Liver (tissue), 9 donors: ENCODE results near the gene FITM1. TPM values are rescaled to one million over a fixed set of nuclear protein-coding genes. Genes with fewer than 3 reads are reported as not detected.
A peak's percentile ranks its signal among the peaks of the same experiment; 100 is the strongest.

Experiments used
- DNase-seq: peaks from one replicate; pipeline ENCODE4 v3.0.0-alpha.2; 2017; ENCODE audit warnings: low spot score
- H3K27ac ChIP-seq, 2 donors: one replicate each; pipeline ENCODE4 v1.7.0; 2013; ENCODE audit warnings: inconsistent platforms in 2 of 2, low read length in 2 of 2, control low read depth in 1 of 2, low read depth in 1 of 2, mild to moderate bottlenecking in 1 of 2
- H3K27me3 ChIP-seq, 4 donors: one replicate each; pipeline versions ENCODE4 v1.6.1 to v1.7.0; 2013; ENCODE audit warnings: low read length in 3 of 4, inconsistent platforms in 1 of 4, mild to moderate bottlenecking in 1 of 4, moderate library complexity in 1 of 4; ENCODE audit not compliant: control insufficient read depth in 4 of 4, insufficient read depth in 4 of 4
- H3K36me3 ChIP-seq, 4 donors: one replicate each; pipeline versions ENCODE4 v1.6.1 to v1.7.0; 2013; ENCODE audit warnings: low read length in 3 of 4, mild to moderate bottlenecking in 3 of 4, low read depth in 1 of 4, moderate library complexity in 1 of 4; ENCODE audit not compliant: control insufficient read depth in 4 of 4, insufficient read depth in 3 of 4
- H3K4me1 ChIP-seq, 4 donors: one replicate each; pipeline versions ENCODE4 v1.6.1 to v1.7.0; 2013; ENCODE audit warnings: low read length in 3 of 4, mild to moderate bottlenecking in 3 of 4, moderate library complexity in 1 of 4; ENCODE audit not compliant: control insufficient read depth in 4 of 4, insufficient read depth in 4 of 4
- H3K4me3 ChIP-seq, 3 donors: one replicate each; pipeline versions ENCODE4 v1.6.1 to v1.7.0; 2013; ENCODE audit warnings: low read length in 3 of 3, control low read depth in 1 of 3, low read depth in 1 of 3, mild to moderate bottlenecking in 1 of 3
- H3K9ac ChIP-seq, 2 donors: one replicate each; pipeline ENCODE4 v1.7.0; 2013; ENCODE audit warnings: low read length in 2 of 2, mild to moderate bottlenecking in 2 of 2, moderate library complexity in 2 of 2, control low read depth in 1 of 2, low read depth in 1 of 2
- H3K9me3 ChIP-seq, 4 donors: one replicate each; pipeline versions ENCODE4 v1.6.1 to v1.7.0; 2013; ENCODE audit warnings: low read length in 3 of 4; ENCODE audit not compliant: control insufficient read depth in 4 of 4
- EGR1 ChIP-seq, 2 donors: IDR thresholded peaks; 2 replicates each; pipeline ENCODE4 v1.6.1; 2016 to 2018; ENCODE audit warnings: antibody characterized with exemption in 2 of 2, low read depth in 2 of 2
- FOXA1 ChIP-seq: IDR thresholded peaks from 2 replicates; pipeline ENCODE4 v1.6.1; 2016; ENCODE audit warnings: antibody characterized with exemption
- FOXA2 ChIP-seq: IDR thresholded peaks from 2 replicates; pipeline ENCODE4 v1.6.1; 2016; ENCODE audit warnings: antibody characterized with exemption
- GABPA ChIP-seq, 2 donors: IDR thresholded peaks in 1 of 2; conservative IDR thresholded peaks in 1 of 2; 2 replicates each; pipeline ENCODE4 v1.6.1; 2016; ENCODE audit warnings: antibody characterized with exemption in 2 of 2, mild to moderate bottlenecking in 1 of 2, moderate library complexity in 1 of 2
- HNF4A ChIP-seq, 2 donors: conservative IDR thresholded peaks; 2 replicates each; pipeline ENCODE4 v1.6.1; 2016; ENCODE audit warnings: antibody characterized with exemption in 2 of 2, mild to moderate bottlenecking in 2 of 2
- HNF4G ChIP-seq: IDR thresholded peaks from 2 replicates; pipeline ENCODE4 v1.6.1; 2016; ENCODE audit warnings: antibody characterized with exemption
- JUND ChIP-seq, 2 donors: IDR thresholded peaks; 2 replicates each; pipeline ENCODE4 v1.6.1; 2016; ENCODE audit warnings: antibody characterized with exemption in 2 of 2
- NR2F2 ChIP-seq: IDR thresholded peaks from 2 replicates; pipeline ENCODE4 v1.6.1; 2016; ENCODE audit warnings: antibody characterized with exemption
- RAD21 ChIP-seq, 2 donors: IDR thresholded peaks; 2 replicates each; pipeline ENCODE4 v1.6.1; 2016; ENCODE audit warnings: antibody characterized with exemption in 2 of 2, mild to moderate bottlenecking in 2 of 2
- RXRA ChIP-seq, 2 donors: IDR thresholded peaks; 2 replicates each; pipeline ENCODE4 v1.6.1; 2017 to 2018; ENCODE audit warnings: antibody characterized with exemption in 2 of 2, mild to moderate bottlenecking in 1 of 2
- SP1 ChIP-seq: IDR thresholded peaks from 2 replicates; pipeline ENCODE4 v1.6.1; 2018; ENCODE audit warnings: antibody characterized with exemption, mild to moderate bottlenecking
- TAF1 ChIP-seq: conservative IDR thresholded peaks from 2 replicates; pipeline ENCODE4 v1.6.1; 2016; ENCODE audit warnings: antibody characterized with exemption, mild to moderate bottlenecking
- YY1 ChIP-seq: IDR thresholded peaks from 2 replicates; pipeline ENCODE4 v1.6.1; 2016; ENCODE audit warnings: antibody characterized with exemption, mild to moderate bottlenecking
- whole genome bisulfite sequencing: extraction: QIAGEN DNeasy Blood & Tissue Kit; methylation state at CpG from one replicate; pipeline ENCODE4 v1.1.7; 2013; 5-methylcytosine and 5-hydroxymethylcytosine counted together
- polyA plus RNA-seq, 2 donors: library from polyadenylated mRNA; stranded (reverse) in 1 of 2; unstranded in 1 of 2; fragments of 200-250 nt in 1 of 2; fragments of >200 nt in 1 of 2; fragmentation: Nextera tagmentation in 1 of 2; extraction: Ambion mirVana in 1 of 2; gene quantifications; one replicate each; pipeline versions ENCODE4 v1.2.1 to v1.2.3, GENCODE V29; 2013 to 2015
- total RNA-seq, 2 donors: library from RNA; depleted of rRNA; stranded (reverse); fragments of >200 nt; gene quantifications; one replicate each; pipeline ENCODE4 v1.2.3, GENCODE V29; 2014
- TF ChIP-seq, protein P1 (sequence below): IDR thresholded peaks from 2 replicates; pipeline ENCODE4 v1.6.1; 2016; ENCODE audit warnings: antibody characterized with exemption
- TF ChIP-seq, protein P2 (sequence below): IDR thresholded peaks from 2 replicates; pipeline ENCODE4 v1.6.1; 2016; ENCODE audit warnings: antibody characterized with exemption
- TF ChIP-seq, protein P3 (sequence below): fragments of 150-350 bp; IDR thresholded peaks from 2 replicates; pipeline ENCODE4 v1.5.1; 2017; ENCODE audit warnings: improper control_type of control experiment, low read depth, low read length; ENCODE audit not compliant: missing input control
- TF ChIP-seq, protein P4 (sequence below): IDR thresholded peaks from 2 replicates; pipeline ENCODE4 v1.6.1; 2016; ENCODE audit warnings: antibody characterized with exemption
- donor health status: healthy.
- donor health status: healthy.
- donor health status: healthy.
- donor health status: healthy.
- donor health status: healthy.

Gene FITM1
- total and polyA plus RNA-seq, 4 donors: 1.7 to 16.1 (median 9.1) TPM

DNA sequence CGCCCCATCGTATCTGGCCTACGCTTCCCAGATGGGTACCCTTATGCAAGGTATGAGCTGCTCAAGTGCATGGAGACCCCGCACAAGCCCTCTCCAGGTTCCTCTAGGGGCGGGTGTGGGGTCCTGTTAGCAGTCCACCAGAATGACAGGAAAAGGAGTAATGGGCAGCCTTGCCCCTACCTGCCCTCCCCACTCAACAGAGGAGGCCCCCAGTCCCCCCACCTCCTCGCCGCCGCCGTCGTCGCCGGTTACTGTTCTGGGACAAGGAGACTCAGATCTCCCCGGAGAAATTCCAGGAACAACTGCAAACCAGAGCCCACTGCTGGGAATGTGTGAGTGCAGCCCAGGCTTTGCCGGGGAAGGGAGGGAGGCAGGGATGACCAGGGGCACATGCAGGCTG lies 47.4 kb downstream of the FITM1 start:
- no peak for DNase-seq
- no peak overlapping the region for H3K4me3 ChIP-seq
- H3K27ac ChIP-seq: no peak overlapping the region
- no peaks in the 10 kb centered on the region for H3K27me3 ChIP-seq
- H3K4me1 ChIP-seq: peaks cover 0 to 22% (median 14%) of the 10 kb centered on the region in 4 donors
- no peaks in the 10 kb centered on the region for H3K9me3 ChIP-seq
- WGBS: 96% methylated on average over 14 of the region's 14 CpGs
- TF ChIP-seq FOXA1 (no peak), YY1 (no peak), HNF4G (no peak)
- TF ChIP-seq, protein P1, sequence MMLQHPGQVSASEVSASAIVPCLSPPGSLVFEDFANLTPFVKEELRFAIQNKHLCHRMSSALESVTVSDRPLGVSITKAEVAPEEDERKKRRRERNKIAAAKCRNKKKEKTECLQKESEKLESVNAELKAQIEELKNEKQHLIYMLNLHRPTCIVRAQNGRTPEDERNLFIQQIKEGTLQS: no peak
- no peak overlapping the region for H3K9ac ChIP-seq
- peaks cover 11 to 66% (median 25%) of the 10 kb centered on the region in 4 donors for H3K36me3 ChIP-seq

DNA sequence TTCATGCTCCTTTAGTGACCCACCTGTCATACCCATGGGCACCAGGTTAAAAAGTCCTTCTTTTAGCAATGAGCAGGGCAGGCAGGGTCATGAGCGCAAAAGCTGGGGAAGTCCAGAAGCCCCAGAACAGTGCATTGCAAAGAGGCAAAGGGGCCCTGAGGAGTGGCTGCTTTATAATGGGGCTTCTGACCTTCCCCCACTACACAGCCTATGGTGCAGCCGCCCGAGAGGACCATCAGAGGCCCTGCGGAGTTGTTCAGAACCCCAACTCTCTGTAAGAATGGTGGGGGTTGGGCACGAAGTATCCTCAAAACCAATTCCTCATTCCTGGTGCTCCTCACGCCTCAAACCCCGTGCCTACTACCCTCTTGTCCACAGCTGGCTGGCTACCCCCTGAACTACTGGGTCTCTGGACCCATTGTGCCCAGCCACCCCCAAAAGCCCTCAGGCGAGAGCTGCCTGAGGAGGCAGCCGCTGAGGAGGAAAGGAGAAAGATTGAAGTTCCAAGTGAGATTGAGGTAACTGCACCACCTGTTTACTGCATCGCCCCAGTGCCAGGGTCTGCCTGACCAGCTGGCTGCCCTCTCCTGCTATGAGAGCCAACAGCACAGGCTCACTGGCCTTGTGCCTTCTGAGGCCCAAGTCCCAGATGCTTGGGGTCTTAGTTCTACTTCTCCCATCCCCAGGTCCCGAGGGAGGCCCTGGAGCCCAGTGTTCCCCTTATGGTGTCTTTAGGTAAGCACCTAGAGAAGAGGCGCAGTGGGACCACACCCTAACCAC lies 48.1 kb downstream of the FITM1 start:
- peaks cover 0 to 22% (median 14%) of the 10 kb centered on the region in 4 donors for H3K4me1 ChIP-seq
- H3K27ac ChIP-seq: peak overlapping the region; percentile 61 to 72
- TF ChIP-seq, protein P2, sequence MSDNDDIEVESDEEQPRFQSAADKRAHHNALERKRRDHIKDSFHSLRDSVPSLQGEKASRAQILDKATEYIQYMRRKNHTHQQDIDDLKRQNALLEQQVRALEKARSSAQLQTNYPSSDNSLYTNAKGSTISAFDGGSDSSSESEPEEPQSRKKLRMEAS: no peak
- TF ChIP-seq, protein P3, sequence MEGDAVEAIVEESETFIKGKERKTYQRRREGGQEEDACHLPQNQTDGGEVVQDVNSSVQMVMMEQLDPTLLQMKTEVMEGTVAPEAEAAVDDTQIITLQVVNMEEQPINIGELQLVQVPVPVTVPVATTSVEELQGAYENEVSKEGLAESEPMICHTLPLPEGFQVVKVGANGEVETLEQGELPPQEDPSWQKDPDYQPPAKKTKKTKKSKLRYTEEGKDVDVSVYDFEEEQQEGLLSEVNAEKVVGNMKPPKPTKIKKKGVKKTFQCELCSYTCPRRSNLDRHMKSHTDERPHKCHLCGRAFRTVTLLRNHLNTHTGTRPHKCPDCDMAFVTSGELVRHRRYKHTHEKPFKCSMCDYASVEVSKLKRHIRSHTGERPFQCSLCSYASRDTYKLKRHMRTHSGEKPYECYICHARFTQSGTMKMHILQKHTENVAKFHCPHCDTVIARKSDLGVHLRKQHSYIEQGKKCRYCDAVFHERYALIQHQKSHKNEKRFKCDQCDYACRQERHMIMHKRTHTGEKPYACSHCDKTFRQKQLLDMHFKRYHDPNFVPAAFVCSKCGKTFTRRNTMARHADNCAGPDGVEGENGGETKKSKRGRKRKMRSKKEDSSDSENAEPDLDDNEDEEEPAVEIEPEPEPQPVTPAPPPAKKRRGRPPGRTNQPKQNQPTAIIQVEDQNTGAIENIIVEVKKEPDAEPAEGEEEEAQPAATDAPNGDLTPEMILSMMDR: no peak
- no peak for TF ChIP-seq NR2F2
- no peak for TF ChIP-seq EGR1 (IDR thresholded peaks at IDR 0.05; ENCODE audit: low read depth in 2 of 2)

DNA sequence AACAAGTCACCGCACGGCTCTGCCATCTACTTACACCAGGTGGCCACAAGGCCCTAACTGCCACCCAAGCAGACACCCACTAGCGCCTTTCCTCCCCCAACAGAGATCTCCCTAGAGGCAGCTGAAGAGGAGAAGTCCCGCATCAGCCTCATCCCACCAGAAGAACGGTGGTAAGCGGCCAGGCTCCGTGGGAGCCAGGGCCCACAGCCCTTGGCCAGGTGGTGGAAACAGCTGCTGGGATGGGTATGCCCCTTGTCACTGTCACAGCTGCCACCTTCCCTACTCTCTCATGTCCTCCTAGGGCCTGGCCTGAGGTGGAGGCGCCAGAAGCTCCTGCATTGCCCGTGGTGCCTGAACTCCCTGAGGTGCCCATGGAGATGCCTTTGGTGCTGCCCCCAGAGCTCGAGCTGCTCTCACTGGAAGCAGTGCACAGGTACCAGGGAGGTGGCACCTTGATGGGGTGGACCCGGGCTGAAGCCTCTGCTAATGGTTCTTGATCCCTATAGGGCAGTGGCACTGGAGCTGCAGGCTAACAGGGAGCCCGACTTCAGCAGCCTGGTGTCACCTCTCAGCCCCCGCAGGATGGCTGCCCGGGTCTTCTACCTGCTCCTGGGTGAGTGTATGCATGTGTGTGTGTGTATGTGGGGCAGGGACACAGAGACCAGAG lies 49.0 kb downstream of the FITM1 start:
- Histone ChIP-seq H3K9me3 (no peaks in the 10 kb centered on the region), H3K9ac (no peak overlapping the region), H3K27ac (peak overlapping the region; percentile 61 to 72), H3K36me3 (peaks cover 18 to 70% (median 25%) of the 10 kb centered on the region in 4 donors), H3K4me1 (peaks cover 0 to 22% (median 14%) of the 10 kb centered on the region in 4 donors), H3K27me3 (no peaks in the 10 kb centered on the region), H3K4me3 (no peak overlapping the region)
- 89% methylated on average over 14 of the region's 14 CpGs for WGBS
- DNase-seq: no peak
- TF ChIP-seq, protein P2: no peak
- no peak for TF ChIP-seq FOXA2
- no peak for TF ChIP-seq FOXA1
- TF ChIP-seq JUND (IDR thresholded peaks at IDR 0.05): no peak
- TF ChIP-seq, protein P1: no peak
- TF ChIP-seq, protein P3: no peak
- no peak for TF ChIP-seq YY1
- TF ChIP-seq SP1: no peak
- TF ChIP-seq, protein P4, sequence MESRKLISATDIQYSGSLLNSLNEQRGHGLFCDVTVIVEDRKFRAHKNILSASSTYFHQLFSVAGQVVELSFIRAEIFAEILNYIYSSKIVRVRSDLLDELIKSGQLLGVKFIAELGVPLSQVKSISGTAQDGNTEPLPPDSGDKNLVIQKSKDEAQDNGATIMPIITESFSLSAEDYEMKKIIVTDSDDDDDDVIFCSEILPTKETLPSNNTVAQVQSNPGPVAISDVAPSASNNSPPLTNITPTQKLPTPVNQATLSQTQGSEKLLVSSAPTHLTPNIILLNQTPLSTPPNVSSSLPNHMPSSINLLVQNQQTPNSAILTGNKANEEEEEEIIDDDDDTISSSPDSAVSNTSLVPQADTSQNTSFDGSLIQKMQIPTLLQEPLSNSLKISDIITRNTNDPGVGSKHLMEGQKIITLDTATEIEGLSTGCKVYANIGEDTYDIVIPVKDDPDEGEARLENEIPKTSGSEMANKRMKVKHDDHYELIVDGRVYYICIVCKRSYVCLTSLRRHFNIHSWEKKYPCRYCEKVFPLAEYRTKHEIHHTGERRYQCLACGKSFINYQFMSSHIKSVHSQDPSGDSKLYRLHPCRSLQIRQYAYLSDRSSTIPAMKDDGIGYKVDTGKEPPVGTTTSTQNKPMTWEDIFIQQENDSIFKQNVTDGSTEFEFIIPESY: no peak
- TF ChIP-seq RAD21 (IDR thresholded peaks at IDR 0.05): no peak
- TF ChIP-seq EGR1 (IDR thresholded peaks at IDR 0.05; ENCODE audit: low read depth in 2 of 2): no peak
- TF ChIP-seq TAF1: no peak
- no peak for TF ChIP-seq HNF4A (conservative IDR thresholded peaks at IDR 0.05)
- TF ChIP-seq GABPA (IDR thresholded peaks at IDR 0.05 in 1 of 2, conservative IDR thresholded peaks at IDR 0.05 in 1 of 2): no peak
- no peak for TF ChIP-seq RXRA (IDR thresholded peaks at IDR 0.05)

More for the DNA sequence above, 48.1 kb downstream of the FITM1 start:
- Histone ChIP-seq H3K36me3 (peaks cover 13 to 63% (median 23%) of the 10 kb centered on the region in 4 donors), H3K9ac (no peak overlapping the region), H3K9me3 (no peaks in the 10 kb centered on the region), H3K27me3 (no peaks in the 10 kb centered on the region), H3K4me3 (no peak overlapping the region)
- DNase-seq: no peak
- 80% methylated on average over 12 of the region's 12 CpGs for WGBS
